ENCODE data around the gene SLC22A12. TPM values are rescaled to one million over a fixed set of nuclear protein-coding genes. Genes with fewer than 3 reads are reported as not detected.
A peak's percentile ranks its signal among the peaks of the same experiment; 100 is the strongest.

SLC22A12 gene
- total RNA-seq, 1 experiment from 2014 or later: not detected

GRCh38 chr11:64604458-64605243 is 13.6 kb downstream of the SLC22A12 start:
- DNase-seq (ENCODE audit: low read depth): no peak

GRCh38 chr11:64605244-64605560 is 14.2 kb downstream of the SLC22A12 start:
- DNase-seq (ENCODE audit: low read depth): no peak

- no peak for DNase-seq (ENCODE audit: low read depth)
Measured at GRCh38 chr11:64605656-64606585, 14.9 kb downstream of the SLC22A12 start.

GRCh38 chr11:64606796-64607380 is 15.9 kb downstream of the SLC22A12 start:
- no peak for DNase-seq (ENCODE audit: low read depth)

GRCh38 chr11:64607381-64607985 is 16.5 kb downstream of the SLC22A12 start:
- no peak for DNase-seq (ENCODE audit: low read depth)

GRCh38 chr11:64608046-64608445 is 17.0 kb downstream of the SLC22A12 start:
- no peak for DNase-seq (ENCODE audit: low read depth)

- DNase-seq (ENCODE audit: low read depth): no peak
Measured at GRCh38 chr11:64608636-64609035, 17.6 kb downstream of the SLC22A12 start.

- DNase-seq (ENCODE audit: low read depth): no peak
Measured at GRCh38 chr11:64609436-64610047, 18.5 kb downstream of the SLC22A12 start.

- no peak for DNase-seq (ENCODE audit: low read depth)
Measured at GRCh38 chr11:64610596-64610995, 19.6 kb downstream of the SLC22A12 start.

- no peak for DNase-seq (ENCODE audit: low read depth)
Measured at GRCh38 chr11:64611176-64611575, 20.2 kb downstream of the SLC22A12 start.

- no peak for DNase-seq (ENCODE audit: low read depth)
Measured at GRCh38 chr11:64611869-64612646, 21.0 kb downstream of the SLC22A12 start.

- DNase-seq (ENCODE audit: low read depth): no peak
Measured at GRCh38 chr11:64613648-64614047, 22.6 kb downstream of the SLC22A12 start.

- DNase-seq (ENCODE audit: low read depth): no peak
Measured at GRCh38 chr11:64614917-64615316, 23.9 kb downstream of the SLC22A12 start.

GRCh38 chr11:64616817-64617216 is 25.8 kb downstream of the SLC22A12 start:
- no peak for DNase-seq (ENCODE audit: low read depth)

GRCh38 chr11:64619196-64619595 is 28.2 kb downstream of the SLC22A12 start:
- no peak for DNase-seq (ENCODE audit: low read depth)

- DNase-seq (ENCODE audit: low read depth): peak; percentile 7
Measured at GRCh38 chr11:64619811-64620380, 28.9 kb downstream of the SLC22A12 start.

- no peak for DNase-seq (ENCODE audit: low read depth)
Measured at GRCh38 chr11:64620381-64620971, 29.5 kb downstream of the SLC22A12 start.

GRCh38 chr11:64621283-64622019 is 30.4 kb downstream of the SLC22A12 start:
- DNase-seq (ENCODE audit: low read depth): no peak

- DNase-seq (ENCODE audit: low read depth): no peak
Measured at GRCh38 chr11:64622681-64623080, 31.7 kb downstream of the SLC22A12 start.
